ENCODE data around the gene SNX27.

SNX27 gene

GRCh38 chr1:151624783-151625182, 12.9 kb downstream of the SNX27 start:
- no peak for TF ChIP-seq CTCF (IDR thresholded peaks at IDR 0.05; ENCODE audit: low read depth, low read length)
- DNase-seq (ENCODE audit: extremely low read depth, low read depth), result no peak

- no peak for TF ChIP-seq CTCF (IDR thresholded peaks at IDR 0.05; ENCODE audit: low read depth, low read length)
- no peak for DNase-seq (ENCODE audit: extremely low read depth, low read depth)
These were observed 15.0 kb downstream of the SNX27 start for GRCh38 chr1:151626740-151627334.

- DNase-seq (ENCODE audit: extremely low read depth, low read depth), result no peak
- TF ChIP-seq CTCF (IDR thresholded peaks at IDR 0.05; ENCODE audit: low read depth, low read length), result no peak
These were observed 17.4 kb downstream of the SNX27 start for GRCh38 chr1:151629278-151629677.

GRCh38 chr1:151635479-151636072, 23.7 kb downstream of the SNX27 start:
- TF ChIP-seq CTCF (IDR thresholded peaks at IDR 0.05; ENCODE audit: low read depth, low read length), result no peak
- no peak for DNase-seq (ENCODE audit: extremely low read depth, low read depth)

DNA sequence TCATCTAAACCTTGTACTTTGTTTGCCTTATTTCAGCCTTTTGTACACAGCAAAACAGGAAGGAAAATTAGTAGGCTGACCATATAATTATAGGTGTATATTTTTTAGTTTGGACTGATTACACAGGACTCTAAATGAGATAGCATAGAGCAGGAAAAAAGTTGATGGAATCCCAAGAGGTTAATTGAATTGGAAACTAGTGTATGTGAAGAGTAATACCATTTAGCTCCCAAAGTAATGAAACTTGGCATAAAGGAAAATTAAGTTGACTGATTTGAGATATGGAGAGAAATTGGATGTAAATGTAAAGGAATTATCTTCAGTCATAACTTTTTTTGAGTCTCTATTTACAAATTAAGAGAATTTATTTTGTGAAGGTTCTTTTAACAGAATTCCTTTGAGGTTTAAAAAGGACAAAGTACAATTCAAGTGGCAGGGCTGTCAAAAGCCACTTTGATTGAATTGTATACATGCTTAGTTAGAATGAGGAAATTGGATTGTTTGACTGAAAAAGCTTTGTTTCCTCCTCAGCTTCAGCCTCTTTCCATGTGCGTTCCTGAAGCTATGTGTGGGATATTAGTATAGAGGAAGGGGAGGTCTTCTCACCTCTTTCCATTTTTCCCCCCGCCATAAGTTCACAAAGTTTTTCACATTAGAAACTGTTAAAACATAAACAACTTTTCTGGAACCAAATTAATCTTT, 26.4 kb downstream of the SNX27 start:
- DNase-seq (ENCODE audit: extremely low read depth, low read depth), result no peak
- no peak for TF ChIP-seq CTCF (IDR thresholded peaks at IDR 0.05; ENCODE audit: low read depth, low read length)

DNA sequence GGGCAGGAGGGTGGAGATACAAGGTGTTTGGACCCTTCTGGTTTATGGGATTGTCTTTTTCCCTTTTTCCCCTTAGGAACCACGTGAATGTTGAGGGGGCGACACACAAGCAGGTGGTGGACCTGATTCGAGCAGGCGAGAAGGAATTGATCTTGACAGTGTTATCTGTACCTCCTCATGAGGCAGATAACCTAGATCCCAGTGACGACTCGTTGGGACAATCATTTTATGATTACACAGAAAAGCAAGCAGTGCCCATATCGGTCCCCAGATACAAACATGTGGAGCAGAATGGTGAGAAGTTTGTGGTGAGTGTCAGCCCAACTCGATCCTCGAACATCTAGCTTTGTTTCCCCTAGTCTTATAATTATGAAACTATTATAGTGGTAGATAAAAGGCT, 27.0 kb downstream of the SNX27 start:
- TF ChIP-seq CTCF (IDR thresholded peaks at IDR 0.05; ENCODE audit: low read depth, low read length), result no peak
- DNase-seq (ENCODE audit: extremely low read depth, low read depth), result no peak

- TF ChIP-seq CTCF (IDR thresholded peaks at IDR 0.05; ENCODE audit: low read depth, low read length), result no peak
- no peak for DNase-seq (ENCODE audit: extremely low read depth, low read depth)
These were observed 27.6 kb downstream of the SNX27 start for GRCh38 chr1:151639466-151639865.
